ENCODE measurements around the gene KLF11.

GRCh38 chr2:10038716-10039115 is 4.6 kb upstream of the KLF11 start:
- no peak for TF ChIP-seq POLR2AphosphoS5 (IDR thresholded peaks at IDR 0.05; ENCODE audit: borderline replicate concordance, low read depth, low read length)
- no peak for TF ChIP-seq EZH2 (IDR thresholded peaks at IDR 0.05)
- no peak for TF ChIP-seq FOXP2 (optimal IDR thresholded peaks at IDR 0.05; ENCODE audit: control extremely low read depth, extremely low read length, insufficient read depth)

All from SK-N-MC (cell line).